AG09319 (cell line): Measurements from ENCODE around the gene CACNA2D2.

Experiments
- DNase-seq: peaks from one replicate; pipeline ENCODE4 v3.0.0-alpha.2; 2010; ENCODE audit warnings: low read depth; ENCODE audit errors: extremely low read depth
- TF ChIP-seq, protein P1 (sequence below): IDR thresholded peaks from 2 replicates; pipeline ENCODE4 v1.5.1; 2011; ENCODE audit warnings: low read depth, mild to moderate bottlenecking, inconsistent platforms, low read length, moderate library complexity

Gene CACNA2D2

DNA sequence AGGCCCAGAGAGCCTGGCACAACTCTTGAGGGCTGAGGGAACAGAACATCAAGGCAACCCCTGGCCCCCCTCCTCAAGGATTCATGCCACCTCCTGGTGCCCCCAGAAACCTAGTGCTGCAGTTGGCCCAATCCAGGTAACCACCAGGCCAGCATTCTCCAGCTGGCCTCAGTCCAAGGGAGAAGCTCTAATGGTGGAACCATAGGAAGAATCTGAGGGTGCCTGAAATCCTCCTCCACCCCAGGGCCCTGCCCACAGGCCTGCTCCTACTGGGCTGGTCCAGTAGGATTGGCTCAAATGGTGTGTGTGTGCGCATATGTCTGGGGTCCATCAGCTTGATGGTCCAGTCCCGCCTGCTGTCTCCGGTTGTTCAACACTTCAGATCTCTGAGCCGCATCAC lies 188.6 kb downstream of the CACNA2D2 start:
- no peak for DNase-seq

DNA sequence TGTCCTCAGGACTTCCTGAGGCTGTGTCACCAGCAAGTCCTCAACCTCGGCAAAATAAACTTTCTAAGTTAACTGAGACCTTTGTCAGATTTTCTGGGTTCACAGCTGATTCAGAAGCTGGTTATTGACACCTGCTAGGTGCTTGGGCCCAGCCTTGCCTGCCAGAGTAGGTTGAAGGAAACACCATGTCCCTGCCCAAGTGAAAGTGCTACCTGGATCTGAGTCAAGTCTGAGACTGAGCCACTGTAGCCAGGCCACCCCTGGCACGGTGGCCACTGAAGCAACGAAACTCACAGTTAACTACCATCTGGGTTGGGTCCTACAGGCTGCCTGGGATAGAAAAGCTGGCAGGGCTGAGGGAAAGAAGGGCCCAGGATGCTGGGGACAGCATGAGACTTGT lies 189.1 kb downstream of the CACNA2D2 start:
- TF ChIP-seq, protein P1, sequence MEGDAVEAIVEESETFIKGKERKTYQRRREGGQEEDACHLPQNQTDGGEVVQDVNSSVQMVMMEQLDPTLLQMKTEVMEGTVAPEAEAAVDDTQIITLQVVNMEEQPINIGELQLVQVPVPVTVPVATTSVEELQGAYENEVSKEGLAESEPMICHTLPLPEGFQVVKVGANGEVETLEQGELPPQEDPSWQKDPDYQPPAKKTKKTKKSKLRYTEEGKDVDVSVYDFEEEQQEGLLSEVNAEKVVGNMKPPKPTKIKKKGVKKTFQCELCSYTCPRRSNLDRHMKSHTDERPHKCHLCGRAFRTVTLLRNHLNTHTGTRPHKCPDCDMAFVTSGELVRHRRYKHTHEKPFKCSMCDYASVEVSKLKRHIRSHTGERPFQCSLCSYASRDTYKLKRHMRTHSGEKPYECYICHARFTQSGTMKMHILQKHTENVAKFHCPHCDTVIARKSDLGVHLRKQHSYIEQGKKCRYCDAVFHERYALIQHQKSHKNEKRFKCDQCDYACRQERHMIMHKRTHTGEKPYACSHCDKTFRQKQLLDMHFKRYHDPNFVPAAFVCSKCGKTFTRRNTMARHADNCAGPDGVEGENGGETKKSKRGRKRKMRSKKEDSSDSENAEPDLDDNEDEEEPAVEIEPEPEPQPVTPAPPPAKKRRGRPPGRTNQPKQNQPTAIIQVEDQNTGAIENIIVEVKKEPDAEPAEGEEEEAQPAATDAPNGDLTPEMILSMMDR: no peak
- DNase-seq: no peak

More for the DNA sequence above, 188.6 kb downstream of the CACNA2D2 start:
- TF ChIP-seq, protein P1: no peak
